ENCODE results near the gene NEO1.
A peak's percentile ranks its signal among the peaks of the same experiment; 100 is the strongest.

Gene NEO1

DNA sequence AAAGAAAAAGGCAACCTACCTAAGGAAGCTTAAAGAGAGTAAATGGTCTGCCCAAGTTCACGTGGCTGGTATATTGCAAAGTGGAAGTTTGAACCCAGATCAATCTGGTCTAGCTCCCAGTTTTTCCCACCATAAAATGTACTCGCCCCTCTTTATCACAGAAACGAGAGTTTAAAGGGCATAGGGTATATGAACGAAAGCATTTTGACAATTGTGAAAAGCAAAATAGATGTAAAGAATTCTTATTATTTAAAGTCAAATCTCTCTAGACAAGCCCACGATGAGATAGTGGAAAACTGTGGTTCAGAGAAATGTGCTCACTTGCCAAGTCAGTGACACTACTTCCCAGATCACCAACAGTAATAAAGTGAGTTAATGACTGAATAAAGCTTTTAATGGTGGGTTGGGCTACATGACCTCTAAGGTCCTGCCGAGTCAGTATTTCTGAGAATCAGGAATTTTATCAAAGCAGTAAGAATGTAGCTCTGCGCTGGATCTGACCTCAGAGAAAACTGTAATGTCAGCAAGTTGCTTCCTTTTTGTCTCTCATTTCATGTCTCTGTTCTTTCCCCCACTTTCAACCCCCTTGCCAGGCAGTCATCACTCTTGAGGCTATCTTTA lies 23.3 kb upstream of the NEO1 start:
- no peak for DNase-seq

DNA sequence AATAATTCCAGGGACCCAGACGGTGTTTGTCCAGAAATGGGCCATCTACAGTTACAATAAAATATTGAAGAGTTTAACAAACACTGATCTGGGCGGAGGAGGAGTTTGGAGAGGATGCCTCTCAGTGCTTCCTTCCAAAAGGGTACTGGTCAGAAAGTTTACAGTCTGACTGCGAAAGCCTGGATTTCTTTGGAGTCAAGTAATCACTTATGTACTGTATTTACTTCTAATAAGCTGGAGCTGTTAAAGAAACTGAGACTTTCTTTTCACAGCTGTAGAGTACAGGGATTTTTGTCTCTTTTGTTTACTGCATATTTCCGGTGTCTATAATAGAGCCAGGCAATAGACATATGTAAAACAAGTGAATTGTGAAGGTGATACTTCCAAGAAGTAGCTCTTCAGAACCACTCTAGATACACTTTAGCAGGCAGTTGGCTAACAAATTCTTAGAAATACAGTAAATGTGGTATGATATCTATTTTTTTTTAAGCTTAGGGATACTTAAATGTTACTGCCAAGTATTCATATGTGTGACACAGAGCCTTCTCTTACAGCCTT lies 22.1 kb upstream of the NEO1 start:
- DNase-seq, result no peak

DNA sequence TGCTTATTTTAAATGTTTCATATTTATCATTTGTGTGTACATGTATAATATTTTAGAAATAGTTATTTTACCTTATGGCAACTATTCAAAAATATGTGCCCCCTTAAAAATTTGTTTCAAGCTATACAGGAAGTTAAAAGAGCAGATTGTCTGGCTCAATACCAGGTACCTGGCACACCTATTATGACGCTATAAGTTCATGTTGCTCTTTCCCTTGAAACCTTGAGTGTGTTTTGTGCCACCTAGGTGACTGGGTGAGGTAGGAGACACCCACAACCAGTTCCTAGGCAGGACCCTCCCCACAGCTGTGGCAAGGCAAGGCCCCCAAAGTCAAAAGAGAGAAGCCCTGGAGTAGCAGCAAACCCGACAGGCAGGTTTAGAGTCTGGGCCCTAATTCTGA lies 20.6 kb upstream of the NEO1 start:
- DNase-seq, result no peak

DNA sequence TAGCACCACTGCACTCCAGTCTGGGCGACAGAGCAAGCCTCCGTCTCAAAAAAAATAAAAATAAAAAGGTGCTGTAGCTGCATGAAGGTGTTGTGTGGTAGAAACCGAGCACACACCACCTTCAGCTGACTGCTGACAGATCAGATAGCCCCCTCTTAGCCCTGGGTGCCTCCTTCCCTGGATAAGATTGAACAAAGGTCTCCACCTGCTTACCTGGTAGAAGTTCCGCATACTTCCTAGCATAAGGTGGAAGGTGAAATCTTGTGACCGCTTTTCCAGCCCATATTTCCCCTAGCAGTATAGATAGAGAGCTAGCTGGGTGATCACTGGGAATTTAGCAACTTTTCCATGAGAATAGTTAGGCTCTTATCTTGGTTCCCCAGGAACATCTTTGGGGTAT lies 18.7 kb upstream of the NEO1 start:
- DNase-seq, result no peak

DNA sequence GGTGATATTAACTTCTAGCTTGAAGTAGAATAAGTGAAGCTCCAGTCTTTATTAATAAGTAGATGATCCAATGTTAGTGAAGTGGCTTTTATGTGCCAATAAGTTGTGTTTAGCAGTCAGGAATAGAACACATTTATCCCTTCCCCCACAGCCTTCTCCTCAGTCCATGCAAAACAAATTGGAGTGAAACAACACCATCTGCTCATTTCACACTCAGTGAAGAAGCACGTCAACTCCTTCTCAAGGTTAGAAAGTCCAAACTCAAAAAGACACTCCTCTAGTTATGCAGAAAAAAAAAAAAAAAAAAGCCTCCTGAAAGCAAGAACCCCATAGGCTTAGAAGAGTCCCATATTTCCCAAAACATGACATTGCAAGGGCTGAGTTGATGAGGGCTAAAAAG lies 18.0 kb upstream of the NEO1 start:
- DNase-seq, result no peak

DNA sequence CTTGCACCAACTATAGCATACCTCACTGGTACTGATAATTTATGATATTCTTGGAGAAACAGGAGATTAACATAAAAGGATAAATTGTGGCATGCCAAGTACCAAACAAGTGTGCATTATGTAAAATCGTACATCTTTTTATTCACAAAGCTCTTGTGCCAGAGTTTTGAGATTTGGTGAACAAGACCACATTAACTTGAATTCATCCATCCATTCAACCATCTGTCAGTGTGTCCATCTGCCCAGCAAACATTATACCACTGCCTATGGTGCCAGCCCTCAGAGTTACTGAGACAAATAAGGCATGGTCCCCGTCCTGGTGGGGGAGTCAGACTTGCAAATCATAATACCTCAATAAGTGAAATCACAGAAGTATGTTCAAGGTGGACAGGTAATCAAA lies 17.0 kb upstream of the NEO1 start:
- DNase-seq, result no peak

DNA sequence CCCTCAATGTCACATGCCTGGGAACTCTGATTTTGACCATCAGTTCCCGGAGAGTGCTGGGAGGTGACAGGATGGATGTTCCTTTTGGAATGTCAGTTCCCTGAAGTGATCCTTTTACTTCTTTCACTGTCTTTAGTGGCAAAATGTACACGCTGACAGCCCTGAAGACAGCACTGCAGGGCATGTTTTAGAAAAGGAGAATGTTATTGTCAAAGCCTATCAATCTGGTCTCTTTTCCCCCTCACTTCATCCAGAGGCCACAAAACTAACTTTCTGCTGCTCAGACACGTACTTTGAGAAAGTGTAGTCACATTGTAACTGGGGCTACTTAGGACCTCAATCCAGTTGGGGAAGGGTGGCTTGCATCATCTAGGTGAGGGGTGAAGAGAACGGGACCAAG lies 14.0 kb upstream of the NEO1 start:
- no peak for DNase-seq

DNA sequence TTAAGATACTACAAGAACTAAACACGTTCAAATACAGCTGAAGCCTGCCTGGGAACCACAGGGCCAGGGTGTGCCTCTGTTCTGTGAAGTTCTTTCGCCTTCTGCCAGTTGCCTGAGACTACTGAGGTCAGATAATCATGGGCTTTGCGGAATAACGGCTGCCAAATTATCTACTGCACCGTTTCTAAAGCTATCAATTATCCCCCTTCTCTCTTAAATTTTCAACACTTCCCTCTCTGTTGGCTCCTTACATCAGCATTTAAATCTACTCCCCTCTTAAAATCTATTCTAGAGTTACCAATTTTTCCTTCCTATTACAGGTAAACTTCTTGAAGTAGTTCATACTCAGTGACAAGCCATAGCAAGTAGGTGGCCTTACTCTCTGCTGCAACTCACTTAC lies 6.2 kb upstream of the NEO1 start:
- no peak for DNase-seq

DNA sequence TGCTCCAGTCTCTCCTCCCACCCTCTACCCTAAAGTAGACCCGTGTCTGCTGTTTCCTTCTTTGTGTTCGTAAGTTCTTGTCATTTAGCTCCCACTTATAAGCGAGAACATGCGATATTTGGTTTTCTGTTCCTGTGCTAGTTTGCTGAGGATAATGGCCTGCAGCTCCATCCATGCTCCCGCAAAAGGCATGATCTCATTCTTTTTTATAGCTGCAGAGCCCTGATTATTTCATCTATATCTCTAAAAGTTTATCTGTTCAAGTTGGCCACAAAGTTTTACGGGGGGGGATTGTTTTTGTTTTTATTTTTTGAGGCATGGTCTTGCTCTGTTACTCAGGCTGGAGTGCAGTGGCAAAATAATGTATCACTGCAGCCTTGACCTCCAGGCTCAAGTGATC lies 4.4 kb upstream of the NEO1 start:
- no peak for DNase-seq

DNA sequence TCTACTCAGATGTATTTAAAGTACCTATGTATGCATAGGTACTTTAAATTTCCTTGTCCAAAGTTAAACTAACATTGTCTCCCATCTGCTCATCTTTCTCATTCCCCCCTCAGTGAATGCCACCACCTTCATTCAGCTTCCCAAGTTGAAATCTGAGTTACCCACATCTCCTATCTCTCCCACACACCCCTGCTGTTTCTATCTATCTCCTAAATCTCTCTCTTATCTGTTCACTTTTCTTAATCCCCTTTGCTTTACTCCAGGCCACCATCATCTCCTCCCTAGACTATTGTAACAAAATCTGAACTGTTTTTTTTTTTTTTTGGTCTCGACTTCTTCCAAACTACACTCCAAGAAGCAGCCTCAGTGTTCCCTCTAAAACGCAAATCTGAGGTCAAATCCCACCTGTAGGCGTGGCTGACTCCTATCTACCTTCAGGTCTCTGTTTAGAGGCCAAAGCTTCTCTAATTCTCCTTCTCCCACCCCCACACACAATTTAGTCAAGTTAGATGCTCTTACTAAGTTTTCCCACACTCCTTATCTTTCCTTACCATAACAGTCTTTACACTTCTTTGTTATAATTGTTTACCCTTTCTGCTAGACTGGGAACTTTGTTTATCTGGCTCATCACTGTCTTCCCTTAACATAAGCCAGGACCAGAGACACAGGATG lies 3.5 kb upstream of the NEO1 start:
- DNase-seq, result no peak

DNA sequence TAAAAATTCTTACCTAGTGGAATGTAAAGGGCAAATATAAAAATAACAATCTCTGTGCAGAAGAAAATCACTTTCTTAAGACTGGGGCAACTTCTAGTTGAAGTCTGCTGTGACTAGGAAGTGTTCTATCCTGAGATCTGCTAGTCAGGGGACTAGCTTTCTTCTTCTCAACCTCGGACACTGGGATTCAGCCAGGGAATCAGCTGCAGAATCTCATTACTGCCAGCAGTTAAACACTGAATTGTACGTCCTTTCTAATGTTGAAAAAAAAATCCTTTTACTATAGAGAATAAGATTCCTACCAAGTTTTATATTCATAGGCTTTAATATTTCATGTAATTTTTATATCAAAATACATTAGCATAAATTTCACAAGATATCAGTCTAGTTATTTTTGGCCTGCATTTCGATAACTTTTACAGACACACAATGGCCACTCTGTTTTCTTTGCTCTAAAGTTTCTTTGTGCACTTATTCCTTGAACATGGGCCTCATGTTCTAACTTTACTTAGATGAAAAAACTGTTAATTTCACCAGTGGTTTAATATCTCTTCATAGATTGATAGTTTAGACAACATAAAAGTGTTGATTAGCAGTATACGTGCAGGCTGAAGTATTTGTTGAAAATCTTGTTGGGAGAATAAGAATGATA lies 2.6 kb upstream of the NEO1 start:
- DNase-seq, result no peak

DNA sequence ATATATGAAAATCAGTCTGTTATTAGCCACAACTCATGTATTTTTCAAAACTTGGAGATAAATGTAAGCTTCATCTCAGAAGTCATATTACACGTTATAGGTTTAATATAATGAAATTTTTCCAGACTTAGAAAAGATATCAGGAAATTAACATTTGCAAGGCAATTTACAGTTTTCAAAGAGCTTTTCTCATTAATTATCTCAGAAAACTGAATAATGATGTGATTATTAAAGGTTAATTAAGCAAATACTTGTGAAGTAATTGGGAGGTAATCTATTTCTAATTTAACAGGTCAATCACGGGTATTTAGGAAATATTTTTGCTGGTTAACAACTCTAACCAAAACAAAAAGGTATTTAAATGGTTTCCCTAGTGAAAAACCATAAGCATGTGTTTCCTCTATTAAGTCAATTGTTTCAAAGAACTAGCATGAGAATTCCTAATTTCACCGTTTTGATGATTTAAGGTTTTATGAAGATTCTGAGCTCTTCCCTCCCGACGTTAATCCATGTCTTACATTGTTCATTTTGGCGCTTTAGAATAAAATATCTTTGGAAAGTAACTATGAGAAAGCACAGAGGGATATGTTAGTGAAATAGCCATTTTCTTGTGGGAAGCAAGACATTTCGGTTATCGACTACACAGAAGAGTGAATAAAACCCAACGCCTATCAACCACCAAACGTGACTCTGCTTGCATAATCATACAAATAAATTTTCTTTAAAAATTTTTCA lies 1.5 kb upstream of the NEO1 start:
- no peak for DNase-seq

DNA sequence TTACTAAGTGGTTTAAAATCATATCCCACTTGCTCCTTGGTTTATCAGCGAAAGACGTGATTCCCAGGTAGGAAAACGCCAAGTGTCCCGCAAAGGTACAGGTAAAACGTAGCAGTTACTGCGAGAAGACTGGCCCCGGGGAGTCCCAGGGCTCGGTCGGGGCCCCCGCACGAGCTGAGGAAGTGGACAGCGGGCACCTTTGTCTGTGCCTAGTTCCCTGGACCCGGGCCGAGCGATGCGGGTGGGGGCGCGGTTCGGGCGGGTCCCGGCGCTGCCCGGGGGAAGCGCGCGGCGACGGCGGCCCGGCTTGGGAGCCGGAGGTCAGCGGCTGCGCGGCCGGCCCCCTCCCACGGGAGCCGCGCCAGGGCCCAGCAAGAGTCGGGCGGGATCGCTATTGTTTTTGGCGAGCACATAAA lies 864 bp upstream of the NEO1 start:
- no peak for DNase-seq

DNA sequence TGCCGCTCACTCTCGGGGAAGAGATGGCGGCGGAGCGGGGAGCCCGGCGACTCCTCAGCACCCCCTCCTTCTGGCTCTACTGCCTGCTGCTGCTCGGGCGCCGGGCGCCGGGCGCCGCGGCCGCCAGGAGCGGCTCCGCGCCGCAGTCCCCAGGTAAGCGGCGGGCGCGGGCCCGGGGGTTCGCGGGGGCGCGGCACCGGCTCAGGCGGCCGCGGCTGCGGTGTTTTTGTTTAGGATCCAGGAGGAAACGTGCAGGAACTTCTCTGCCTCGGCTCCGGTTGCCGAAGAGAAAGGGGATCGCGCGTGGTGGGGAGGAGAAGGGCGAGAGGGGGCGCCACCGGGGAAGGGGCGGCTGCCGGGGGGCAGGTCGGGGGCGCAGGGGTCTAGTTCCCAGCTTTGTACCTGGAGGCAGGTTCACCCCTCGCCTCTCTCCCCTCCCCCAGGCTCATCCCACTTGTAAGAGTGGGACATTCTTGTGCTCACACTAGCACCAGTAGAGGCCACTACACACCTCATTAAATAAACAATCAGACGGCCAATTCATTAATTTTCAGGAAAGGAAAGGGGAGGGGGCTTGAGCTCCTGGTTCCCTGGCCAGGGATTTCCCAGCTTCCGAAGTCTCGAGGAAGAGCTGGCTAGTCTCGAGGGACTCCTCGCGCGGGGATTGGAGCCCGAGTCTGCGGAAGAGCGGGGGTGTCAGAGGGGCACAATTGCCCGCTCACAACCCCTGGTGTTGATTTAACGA lies 562 bp downstream of the NEO1 start:
- peak; percentile 65 for DNase-seq

DNA sequence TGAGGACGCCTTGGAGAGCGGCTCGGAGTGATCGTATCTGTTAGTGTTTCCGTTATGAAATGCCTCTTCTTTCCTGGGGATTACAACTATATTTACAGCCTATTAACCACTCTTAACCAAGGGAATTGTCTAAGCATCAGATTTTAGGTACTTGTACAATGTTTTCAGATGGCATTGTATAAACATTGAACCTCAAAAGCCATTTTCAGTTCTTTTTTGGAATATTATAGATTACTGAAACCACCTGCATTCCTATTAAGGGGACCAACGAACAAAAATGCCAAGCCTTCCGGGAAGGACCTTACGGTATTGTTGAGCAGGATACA lies 1.1 kb downstream of the NEO1 start:
- no peak for DNase-seq

DNA sequence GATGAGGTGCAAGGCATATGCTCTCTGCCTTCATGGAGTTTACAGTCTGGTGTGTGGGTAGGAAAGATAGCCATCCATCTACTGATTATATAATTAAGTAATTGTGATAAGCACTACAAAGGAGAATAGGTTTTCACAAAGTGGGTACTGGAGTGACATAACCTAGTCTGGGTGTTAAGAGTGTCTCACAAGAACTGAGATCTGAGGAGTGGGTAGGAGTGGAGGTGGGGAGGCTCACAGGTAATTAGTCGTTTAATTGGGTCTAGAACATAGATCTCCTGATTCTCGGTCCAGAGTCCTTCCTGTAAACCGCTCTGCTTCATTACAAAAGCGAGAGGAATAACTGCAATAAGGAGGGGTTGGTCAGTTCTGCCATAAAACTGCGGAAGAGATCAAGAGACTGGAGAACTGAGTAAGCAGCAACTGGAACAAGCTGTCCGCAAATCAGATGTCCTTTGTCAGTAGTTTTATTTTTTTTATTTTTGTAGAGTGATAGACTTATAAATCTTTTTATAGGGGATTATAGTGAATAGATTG lies 2.2 kb downstream of the NEO1 start:
- DNase-seq, result no peak

DNA sequence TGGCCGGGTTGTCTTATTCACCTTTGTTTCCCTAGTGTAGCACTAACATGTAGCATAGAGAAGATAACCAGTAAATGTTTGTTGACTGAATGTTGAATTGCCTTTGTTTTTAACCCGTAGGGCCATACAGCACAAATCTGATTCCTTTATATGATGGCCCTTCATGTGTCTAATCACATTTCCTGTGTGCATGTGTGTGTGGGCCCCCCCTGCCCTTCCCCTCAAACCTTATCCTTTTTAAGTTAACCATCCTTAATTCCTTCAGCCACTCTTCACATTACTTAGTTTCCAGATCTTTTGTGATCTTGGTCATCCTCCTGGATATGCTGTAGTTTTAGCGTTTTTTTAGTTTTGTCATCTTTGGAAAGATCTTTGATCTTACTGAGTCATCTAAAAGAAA lies 4.2 kb downstream of the NEO1 start:
- DNase-seq, result no peak

DNA sequence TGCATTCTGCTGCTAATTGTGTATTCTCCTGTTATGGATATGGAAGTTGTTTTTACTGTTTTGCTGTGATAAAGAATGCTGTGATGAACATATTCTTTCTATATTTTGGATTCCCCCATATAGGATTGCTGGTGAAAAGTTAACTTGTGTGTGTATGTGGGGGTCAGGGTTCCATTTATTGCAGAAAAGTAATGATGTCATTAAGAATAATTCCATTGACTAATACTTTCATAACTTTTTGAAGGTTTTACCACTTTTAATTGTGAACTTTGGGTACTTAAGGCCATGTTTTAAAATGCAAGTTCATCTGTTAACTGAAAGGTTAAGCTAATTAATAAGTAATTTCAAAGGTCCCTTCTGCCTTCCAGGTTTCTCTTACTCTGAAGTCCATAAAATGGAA lies 6.2 kb downstream of the NEO1 start:
- no peak for DNase-seq

DNA sequence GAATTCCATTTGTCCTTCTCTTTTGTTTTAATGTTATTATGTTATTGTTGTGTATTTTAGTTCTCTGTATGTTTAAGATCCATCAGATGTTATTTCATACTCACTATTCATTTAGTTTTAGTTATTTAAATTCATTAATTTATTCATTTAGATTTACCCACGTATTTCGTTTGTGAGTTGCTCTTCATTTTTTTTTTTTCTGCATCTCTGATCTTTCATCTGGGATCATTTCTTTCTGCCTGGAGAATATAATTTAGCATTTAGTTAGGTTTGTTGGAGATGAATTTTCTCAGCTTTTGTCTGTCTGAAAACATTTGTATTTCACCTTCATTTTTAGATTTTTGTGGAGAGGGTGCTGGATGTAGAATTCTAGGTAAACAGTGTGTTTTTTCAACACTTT lies 12.9 kb downstream of the NEO1 start:
- DNase-seq, result no peak

DNA sequence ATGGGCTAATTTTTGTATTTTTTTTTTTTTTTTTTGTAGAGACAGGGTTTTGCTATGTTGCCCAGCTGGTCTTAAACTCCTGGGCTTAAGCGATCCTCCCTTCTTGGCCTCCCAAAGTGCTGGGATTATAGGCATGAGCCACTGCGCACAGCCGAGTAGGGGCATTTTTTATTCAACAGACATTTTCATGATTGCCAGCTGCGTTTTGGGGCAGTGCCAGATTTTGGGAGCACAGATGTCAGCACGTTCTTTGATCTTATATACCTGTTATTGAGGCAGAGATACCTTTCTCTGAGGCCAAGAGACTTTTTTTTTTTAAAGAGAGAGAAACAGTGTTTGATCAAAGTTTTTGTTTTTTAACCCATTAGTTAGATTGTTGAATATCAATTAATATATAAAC lies 16.8 kb downstream of the NEO1 start:
- DNase-seq, result no peak

DNA sequence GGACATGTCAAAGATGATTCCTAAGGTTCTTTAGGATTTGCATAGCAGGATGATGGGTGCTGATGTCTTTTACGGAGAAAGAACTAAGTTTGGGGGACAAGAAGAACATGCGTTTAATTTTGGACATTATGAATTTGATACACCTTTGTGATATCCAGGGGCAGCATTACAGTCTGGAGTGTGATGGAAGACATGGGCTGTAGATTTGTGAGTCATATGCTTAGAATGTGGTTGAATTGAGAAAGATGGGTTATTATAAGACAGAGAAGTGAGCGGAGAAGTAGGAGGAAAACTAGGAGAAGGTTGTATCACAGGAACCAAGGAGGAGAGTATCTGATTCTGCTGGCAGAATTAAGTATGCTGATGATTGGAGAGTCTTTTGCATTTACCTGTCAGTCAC lies 20.6 kb downstream of the NEO1 start:
- DNase-seq, result no peak

DNA sequence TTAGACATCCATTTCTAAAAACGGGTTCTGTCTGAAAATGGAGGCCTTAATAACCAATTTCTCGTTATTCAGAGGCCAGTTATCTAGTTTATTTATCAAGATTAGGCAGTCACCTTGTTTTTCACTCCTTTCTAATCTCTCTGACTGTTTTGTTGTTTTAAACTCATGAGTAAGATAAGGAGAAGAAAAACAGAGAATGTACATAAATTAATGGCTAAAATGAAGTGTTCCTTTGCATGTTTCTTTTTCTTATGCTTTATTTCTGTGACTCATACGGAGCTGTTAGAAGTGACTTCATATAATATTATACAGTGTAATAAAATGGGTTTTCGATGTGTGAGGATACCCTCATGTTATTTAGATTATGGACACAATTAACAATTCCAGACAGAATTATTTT lies 22.0 kb downstream of the NEO1 start:
- no peak for DNase-seq
